Esophagus (tissue), 2 donors: ENCODE measurements around the gene CD164L2. TPM values are rescaled to one million over a fixed set of nuclear protein-coding genes. Genes with fewer than 3 reads are reported as not detected.
A peak's percentile ranks its signal among the peaks of the same experiment; 100 is the strongest.

Experiments used
- H3K27ac ChIP-seq, 2 donors: one replicate each; pipeline ENCODE4 v1.5.1; 2013; ENCODE audit warnings: low read depth in 2 of 2, mild to moderate bottlenecking in 2 of 2, inconsistent platforms in 1 of 2, low read length in 1 of 2, moderate library complexity in 1 of 2
- H3K27me3 ChIP-seq, 2 donors: one replicate each; pipeline ENCODE4 v1.6.1; 2013; ENCODE audit warnings: low read length in 2 of 2, control low read depth in 1 of 2, mild to moderate bottlenecking in 1 of 2; ENCODE audit not compliant: insufficient read depth in 2 of 2, control insufficient read depth in 1 of 2
- H3K36me3 ChIP-seq, 2 donors: one replicate each; pipeline ENCODE4 v1.6.1; 2013; ENCODE audit warnings: low read length in 1 of 2; ENCODE audit not compliant: control insufficient read depth in 2 of 2, insufficient read depth in 2 of 2
- H3K4me1 ChIP-seq, 2 donors: one replicate each; pipeline ENCODE4 v1.6.1; 2013; ENCODE audit warnings: low read length in 1 of 2; ENCODE audit not compliant: control insufficient read depth in 2 of 2, insufficient read depth in 2 of 2
- H3K4me3 ChIP-seq, 2 donors: one replicate each; pipeline ENCODE4 v1.5.1; 2013; ENCODE audit warnings: low read length in 2 of 2, mild to moderate bottlenecking in 2 of 2, low read depth in 1 of 2, moderate library complexity in 1 of 2
- H3K9me3 ChIP-seq, 2 donors: one replicate each; pipeline ENCODE4 v1.6.1; 2013; ENCODE audit warnings: mild to moderate bottlenecking in 2 of 2, low read depth in 1 of 2, low read length in 1 of 2, moderate library complexity in 1 of 2; ENCODE audit not compliant: control insufficient read depth in 2 of 2, insufficient read depth in 1 of 2
- WGBS, 2 donors: extraction: QIAGEN DNeasy Blood & Tissue Kit; methylation state at CpG; one replicate each; pipeline ENCODE4 v1.1.7; 2013; 5-methylcytosine and 5-hydroxymethylcytosine counted together
- polyA plus RNA-seq, 2 donors: library from polyadenylated mRNA; stranded (reverse); fragments of 200-250 nt; gene quantifications; one replicate each; pipeline ENCODE4 v1.2.3, GENCODE V29; 2013
- donor health status: healthy with polysubstance abuse.
- donor health status: Bipolar disorder and iron deficiency.

The CD164L2 gene
- polyA plus RNA-seq, 2 donors = 10.5 to 14.5 TPM

DNA sequence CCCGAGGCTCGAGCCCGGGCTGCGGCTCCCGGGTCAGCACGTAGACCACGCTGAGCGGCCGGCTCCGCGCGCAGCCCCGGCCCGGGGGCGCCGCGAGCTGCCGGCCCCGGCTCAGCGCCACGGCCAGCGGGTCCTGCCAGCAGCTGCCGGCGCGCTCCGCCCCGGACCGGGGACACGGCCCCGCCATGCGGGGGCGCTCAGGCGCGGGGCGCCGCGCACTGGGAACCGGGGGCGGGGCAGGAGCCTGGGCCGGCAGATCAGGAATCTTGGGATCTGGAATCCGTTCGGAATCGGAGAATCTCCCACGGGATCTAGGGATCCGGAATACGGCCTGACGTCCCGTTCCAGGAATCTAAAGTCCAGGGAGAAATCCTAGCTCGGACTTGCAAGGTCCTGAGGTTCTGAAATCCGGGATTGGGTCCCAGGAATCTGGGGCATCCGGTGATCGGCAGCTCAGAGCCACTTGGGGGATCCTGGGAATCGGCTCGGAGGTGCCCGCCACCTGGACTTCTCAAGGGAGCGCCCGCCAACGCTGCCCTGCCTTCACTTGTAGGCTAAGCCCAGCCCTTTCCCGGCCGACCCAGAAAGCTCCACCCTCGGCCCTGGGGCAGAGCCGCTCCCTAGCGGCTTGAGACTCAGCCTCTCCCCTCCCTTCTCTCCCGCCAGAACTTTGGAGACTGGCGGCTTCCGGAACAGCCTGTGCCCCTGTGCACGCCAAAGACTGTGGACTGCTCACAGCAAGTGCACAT is 16.5 kb downstream of the CD164L2 start, which contains the start of gene MAP3K6:
Gene MAP3K6 (minus strand): TSS at position 551 of the 749 bp plus-strand sequence. CDS start 364 bp downstream, at position 187.
- peak within 1 kb of the TSS; percentile 72 to 88 for H3K4me3 ChIP-seq
- peaks cover 8 to 29% of the 10 kb centered on the region in 2 donors for H3K36me3 ChIP-seq
- H3K4me1 ChIP-seq = peaks cover 6 to 23% of the 10 kb centered on the region in 2 donors
- H3K9me3 ChIP-seq = no peaks in the 10 kb centered on the region
- H3K27ac ChIP-seq = peak within 1 kb of the TSS; percentile 96 to 100
- no peaks in the 10 kb centered on the region for H3K27me3 ChIP-seq
- 1 to 2% methylated on average over 46 to 67 of the region's 67 CpGs for WGBS, 2 donors

DNA sequence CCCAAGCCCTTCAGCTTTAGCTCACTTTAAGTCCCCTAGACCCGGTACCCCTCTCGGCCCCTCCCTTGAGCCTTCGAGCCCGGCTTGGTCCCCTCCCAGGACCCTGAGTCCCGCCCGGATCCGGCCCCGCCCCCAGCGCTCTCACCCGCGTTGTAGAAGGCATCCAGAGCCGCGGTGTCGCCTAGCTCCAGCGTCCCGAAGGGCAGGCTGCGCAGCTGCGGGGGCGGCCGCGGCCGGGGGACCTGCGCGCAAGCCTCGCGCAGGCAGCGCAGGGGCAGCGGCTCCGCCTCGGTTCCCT is 17.1 kb downstream of the CD164L2 start:
- peak overlapping the region; percentile 72 to 88 for H3K4me3 ChIP-seq
- H3K9me3 ChIP-seq = no peaks in the 10 kb centered on the region
- H3K27ac ChIP-seq = peak overlapping the region; percentile 96 to 100
- WGBS, 2 donors = 1% methylated on average over 27 to 30 of the region's 30 CpGs
- H3K4me1 ChIP-seq = peaks cover 6 to 23% of the 10 kb centered on the region in 2 donors
- H3K36me3 ChIP-seq = peaks cover 12 to 34% of the 10 kb centered on the region in 2 donors
- H3K27me3 ChIP-seq = no peaks in the 10 kb centered on the region

DNA sequence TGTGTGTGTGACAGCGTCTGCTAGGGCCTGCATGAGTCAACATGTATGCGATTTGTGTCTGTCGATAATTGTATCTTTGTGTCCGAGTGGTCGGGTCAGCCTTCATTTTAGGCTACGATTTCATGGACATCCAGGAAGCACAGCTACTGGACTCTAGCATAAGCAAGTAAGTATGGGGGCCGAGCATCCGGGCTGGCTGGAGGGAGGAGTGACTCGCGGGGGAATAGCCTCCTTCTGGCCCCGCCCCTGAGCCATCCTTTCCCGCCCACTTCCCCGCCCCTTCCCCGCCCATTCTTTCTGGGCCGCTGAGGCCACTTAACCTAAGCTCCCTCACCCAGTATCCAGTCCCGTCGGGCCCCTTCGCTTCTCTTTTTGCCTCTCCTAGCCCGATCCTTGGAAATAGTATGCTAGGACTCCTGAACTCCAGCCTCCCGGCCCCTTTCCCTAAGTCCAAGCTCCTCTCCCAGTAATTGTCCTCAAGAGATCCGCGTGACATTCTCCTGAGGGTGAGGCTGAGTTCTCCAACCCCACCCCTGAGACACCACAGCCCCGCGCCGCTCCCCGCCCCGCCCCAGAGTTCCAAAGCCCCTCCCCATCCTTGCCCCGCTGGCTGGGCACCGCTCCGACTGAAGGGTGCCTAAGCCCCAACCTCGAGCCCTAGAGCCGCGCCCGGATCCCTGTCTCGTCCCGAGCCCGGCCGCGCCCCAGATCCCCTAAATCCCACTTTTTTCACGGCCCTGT is 17.6 kb downstream of the CD164L2 start:
- peak overlapping the region; percentile 72 to 88 for H3K4me3 ChIP-seq
- H3K4me1 ChIP-seq = peaks cover 6 to 23% of the 10 kb centered on the region in 2 donors
- H3K27ac ChIP-seq = peak overlapping the region; percentile 96 to 100
- no peaks in the 10 kb centered on the region for H3K9me3 ChIP-seq
- WGBS, 2 donors = 2 to 3% methylated on average over 39 to 40 of the region's 40 CpGs
- no peaks in the 10 kb centered on the region for H3K27me3 ChIP-seq
- H3K36me3 ChIP-seq = peaks cover 13 to 39% of the 10 kb centered on the region in 2 donors

DNA sequence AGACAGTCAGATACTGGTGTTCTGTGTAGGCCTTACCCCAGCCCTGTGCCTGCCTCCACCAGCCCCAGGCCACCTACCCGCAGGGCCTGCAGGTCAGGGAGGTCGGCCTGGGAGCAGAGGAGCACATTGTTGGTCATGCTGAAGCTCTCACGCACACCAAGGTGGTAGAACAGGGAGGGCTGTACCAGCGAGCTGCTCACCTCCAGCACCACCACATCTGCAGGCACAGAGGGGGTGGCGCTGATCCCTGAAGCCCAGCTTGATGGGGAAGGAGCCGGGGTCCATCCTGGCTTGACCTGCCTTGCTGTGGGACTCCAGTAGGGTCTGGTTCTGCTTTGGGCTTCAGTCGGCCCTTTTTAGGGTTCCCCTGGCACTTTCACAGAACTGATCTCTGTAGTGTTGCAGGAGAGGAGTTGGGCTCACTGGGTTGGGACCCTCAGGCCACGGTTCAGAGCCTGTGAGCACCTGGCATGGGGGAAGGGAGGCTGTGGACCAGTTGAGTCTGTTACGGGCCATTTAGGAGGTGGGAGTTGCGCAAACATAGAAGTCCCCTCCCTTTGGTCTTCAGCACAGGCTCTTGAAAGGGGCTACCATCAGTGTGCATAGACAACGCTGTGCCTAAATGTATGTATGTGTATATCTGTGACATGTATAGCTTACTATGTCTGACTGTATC is 18.3 kb downstream of the CD164L2 start:
- H3K27me3 ChIP-seq = no peaks in the 10 kb centered on the region
- H3K27ac ChIP-seq = peak overlapping the region; percentile 96 to 100
- WGBS, 2 donors = 63 to 76% methylated on average over 11 of the region's 11 CpGs
- peak overlapping the region; percentile 72 to 88 for H3K4me3 ChIP-seq
- no peaks in the 10 kb centered on the region for H3K9me3 ChIP-seq
- H3K4me1 ChIP-seq = peaks cover 6 to 23% of the 10 kb centered on the region in 2 donors
- H3K36me3 ChIP-seq = peaks cover 13 to 45% of the 10 kb centered on the region in 2 donors

DNA sequence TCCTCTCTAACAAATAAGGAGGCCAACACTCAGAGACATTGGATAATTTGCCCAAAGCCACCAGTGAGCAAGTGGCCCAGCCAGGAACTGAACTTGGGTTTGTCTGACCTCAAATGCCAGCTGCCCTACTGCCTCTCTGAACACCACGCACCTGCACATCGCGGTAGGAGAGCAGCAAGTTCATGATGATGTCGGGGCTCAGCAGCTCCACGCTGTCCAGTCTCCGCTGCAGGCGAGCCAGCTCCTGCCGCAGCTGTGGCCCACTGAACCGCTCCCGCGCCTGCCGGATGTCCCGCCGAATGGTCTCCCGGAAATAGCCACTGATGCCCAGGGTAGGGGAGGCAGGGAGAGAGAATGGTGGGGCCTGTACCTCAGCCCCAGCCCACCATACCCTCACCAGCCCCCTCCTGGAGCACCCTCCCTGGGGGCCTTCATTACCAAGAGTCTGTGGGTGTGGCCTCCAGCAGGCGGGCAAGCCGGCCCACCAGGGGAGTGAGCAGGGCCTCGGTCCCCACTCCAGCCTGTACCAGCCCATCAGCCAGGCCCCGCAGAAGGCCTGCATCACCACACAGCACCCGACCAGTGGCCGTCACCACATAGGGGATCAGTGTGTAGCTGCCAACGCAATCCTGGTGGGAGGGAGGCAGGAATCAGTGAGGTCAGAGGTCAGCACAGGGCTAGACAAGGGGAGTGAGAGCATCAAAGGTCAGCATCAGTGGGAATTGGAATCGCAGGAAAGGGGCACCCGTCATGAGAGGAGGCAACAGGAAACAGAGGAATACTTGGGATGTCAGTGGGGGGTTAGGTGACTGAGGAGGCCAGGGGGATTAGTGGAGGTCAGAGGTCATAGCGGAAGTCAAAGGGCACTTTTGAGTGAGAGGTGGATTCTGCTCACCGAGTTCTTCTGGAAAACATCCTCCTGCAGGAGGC is 19.1 kb downstream of the CD164L2 start:
- Histone ChIP-seq H3K4me3 (peak overlapping the region in 1 of 2 donors; percentile 88), H3K36me3 (peaks cover 19 to 47% of the 10 kb centered on the region in 2 donors)

DNA sequence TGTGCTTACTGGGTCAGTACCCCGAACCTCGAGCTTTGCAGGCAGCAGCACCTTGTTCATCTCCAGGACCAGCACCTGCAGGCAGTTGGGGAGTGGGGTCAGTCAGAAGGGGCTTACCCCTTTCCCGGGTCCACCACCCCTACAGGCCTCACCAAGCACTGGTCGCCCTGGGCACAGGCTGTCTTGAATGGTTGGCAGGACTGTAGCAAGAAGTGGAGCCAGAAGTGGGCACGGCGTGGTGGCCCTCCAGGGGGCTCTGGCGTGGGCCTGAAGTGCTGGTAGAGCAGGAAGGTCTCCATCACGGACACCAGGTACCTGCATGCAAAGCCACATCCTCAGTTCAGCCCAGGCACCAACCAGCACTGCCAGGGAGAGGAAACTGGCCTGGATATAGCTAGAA is 21.6 kb downstream of the CD164L2 start:
- peaks cover 6 to 21% of the 10 kb centered on the region in 2 donors for H3K4me1 ChIP-seq
- 86 to 87% methylated on average over 8 of the region's 8 CpGs for WGBS, 2 donors
- peaks cover 24 to 67% of the 10 kb centered on the region in 2 donors for H3K36me3 ChIP-seq

More for the DNA sequence above, 19.1 kb downstream of the CD164L2 start:
- H3K27ac ChIP-seq = no peak overlapping the region
- H3K27me3 ChIP-seq = no peaks in the 10 kb centered on the region
- 87 to 89% methylated on average over 26 of the region's 26 CpGs for WGBS, 2 donors
- H3K4me1 ChIP-seq = peaks cover 6 to 17% of the 10 kb centered on the region in 2 donors
- H3K9me3 ChIP-seq = no peaks in the 10 kb centered on the region

DNA sequence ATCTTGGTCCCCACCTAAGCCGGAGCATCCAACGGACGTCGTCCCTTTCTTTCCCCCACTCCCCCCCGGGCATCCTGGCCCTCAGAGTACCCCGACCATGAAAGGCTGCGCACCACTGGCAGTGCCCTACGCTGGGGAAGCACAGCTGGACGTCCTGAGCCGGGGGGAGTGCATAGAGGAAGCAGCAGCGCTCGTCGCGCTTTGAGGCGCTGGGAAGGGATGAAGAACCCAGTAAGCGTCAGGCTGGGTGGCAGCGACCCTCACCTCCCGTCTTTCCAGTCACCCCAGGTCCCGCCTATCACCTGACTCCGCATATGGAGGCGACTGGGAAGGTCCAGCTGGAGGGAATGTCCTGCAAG is 22.1 kb downstream of the CD164L2 start:
- Histone ChIP-seq H3K4me3 (no peak overlapping the region), H3K4me1 (peaks cover 6 to 21% of the 10 kb centered on the region in 2 donors), H3K9me3 (no peaks in the 10 kb centered on the region), H3K27me3 (no peaks in the 10 kb centered on the region), H3K36me3 (peaks cover 28 to 71% of the 10 kb centered on the region in 2 donors), H3K27ac (no peak overlapping the region)
- WGBS, 2 donors = 88 to 90% methylated on average over 21 of the region's 21 CpGs

More for the DNA sequence above, 21.6 kb downstream of the CD164L2 start:
- Histone ChIP-seq H3K4me3 (no peak overlapping the region), H3K27ac (no peak overlapping the region), H3K27me3 (no peaks in the 10 kb centered on the region), H3K9me3 (no peaks in the 10 kb centered on the region)

DNA sequence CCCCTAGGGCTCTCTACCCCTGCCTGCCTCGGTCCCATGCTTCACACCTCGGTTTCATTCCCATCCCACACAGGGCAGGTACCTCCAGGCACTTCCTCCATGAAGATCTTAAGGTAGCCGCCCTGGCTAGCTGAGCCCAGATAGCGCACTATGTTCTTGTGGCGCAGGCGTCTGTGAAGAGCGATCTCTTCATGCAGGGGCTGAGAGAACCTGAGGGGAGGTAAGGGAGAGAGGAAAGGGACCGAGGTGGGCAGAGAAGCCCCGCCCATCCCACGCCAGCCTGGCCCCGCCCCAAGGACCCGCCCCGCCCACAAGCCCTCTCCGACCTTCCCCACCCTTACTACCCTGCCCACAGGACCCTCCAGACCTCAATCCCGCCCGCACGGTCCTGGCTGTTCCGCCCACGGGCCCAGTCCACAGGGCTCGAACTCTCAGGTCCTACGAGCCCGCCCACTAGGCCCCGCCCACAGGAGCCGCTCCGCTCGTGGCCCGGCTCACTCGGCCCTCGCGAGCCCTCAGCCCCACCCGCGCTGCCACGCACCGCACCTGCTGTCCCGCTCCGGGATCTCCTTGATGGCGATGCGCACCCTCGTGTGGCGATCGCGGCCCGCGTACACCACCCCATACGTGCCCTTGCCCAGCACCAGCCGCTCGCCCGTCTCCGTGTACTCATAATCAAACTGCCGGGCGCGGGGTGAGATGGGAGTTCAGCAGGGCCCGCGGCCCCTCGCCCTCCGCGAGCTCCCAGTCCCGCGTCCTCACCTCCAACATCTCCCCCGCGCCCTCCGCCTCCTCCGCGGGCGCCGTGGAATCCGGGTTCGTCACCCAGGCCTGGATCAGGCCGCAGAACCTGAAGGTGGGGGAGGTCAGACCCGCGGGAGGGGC is 22.7 kb downstream of the CD164L2 start:
- 49 to 59% methylated on average over 65 to 71 of the region's 71 CpGs for WGBS, 2 donors
- peaks cover 28 to 77% of the 10 kb centered on the region in 2 donors for H3K36me3 ChIP-seq
- no peak overlapping the region for H3K4me3 ChIP-seq
- H3K4me1 ChIP-seq = peaks cover 6 to 21% of the 10 kb centered on the region in 2 donors
- no peaks in the 10 kb centered on the region for H3K9me3 ChIP-seq
- H3K27me3 ChIP-seq = no peaks in the 10 kb centered on the region
- no peak overlapping the region for H3K27ac ChIP-seq
